22Rv1 (cell line): ENCODE results near the gene EFNA3.
A peak's percentile ranks its signal among the peaks of the same experiment; 100 is the strongest.

ENCODE experiments used
- H3K27ac ChIP-seq: fragments of 450-650 bp; 2 replicates; pipeline ENCODE4 v1.5.1; 2017
- CTCF ChIP-seq: fragments of 450-650 bp; IDR thresholded peaks from 2 replicates; pipeline ENCODE4 v1.5.1; 2017; ENCODE audit warnings: mild to moderate bottlenecking
- ZFX ChIP-seq: fragments of 450-650 bp; IDR thresholded peaks from 2 replicates; pipeline ENCODE4 v1.6.1; 2017; ENCODE audit warnings: antibody characterized with exemption, borderline replicate concordance

The EFNA3 gene

GRCh38 chr1:155070158-155070621, 8.4 kb upstream of the EFNA3 start:
- peak overlapping the region; percentile 53 for H3K27ac ChIP-seq
- TF ChIP-seq ZFX (no peak), CTCF (no peak)

DNA sequence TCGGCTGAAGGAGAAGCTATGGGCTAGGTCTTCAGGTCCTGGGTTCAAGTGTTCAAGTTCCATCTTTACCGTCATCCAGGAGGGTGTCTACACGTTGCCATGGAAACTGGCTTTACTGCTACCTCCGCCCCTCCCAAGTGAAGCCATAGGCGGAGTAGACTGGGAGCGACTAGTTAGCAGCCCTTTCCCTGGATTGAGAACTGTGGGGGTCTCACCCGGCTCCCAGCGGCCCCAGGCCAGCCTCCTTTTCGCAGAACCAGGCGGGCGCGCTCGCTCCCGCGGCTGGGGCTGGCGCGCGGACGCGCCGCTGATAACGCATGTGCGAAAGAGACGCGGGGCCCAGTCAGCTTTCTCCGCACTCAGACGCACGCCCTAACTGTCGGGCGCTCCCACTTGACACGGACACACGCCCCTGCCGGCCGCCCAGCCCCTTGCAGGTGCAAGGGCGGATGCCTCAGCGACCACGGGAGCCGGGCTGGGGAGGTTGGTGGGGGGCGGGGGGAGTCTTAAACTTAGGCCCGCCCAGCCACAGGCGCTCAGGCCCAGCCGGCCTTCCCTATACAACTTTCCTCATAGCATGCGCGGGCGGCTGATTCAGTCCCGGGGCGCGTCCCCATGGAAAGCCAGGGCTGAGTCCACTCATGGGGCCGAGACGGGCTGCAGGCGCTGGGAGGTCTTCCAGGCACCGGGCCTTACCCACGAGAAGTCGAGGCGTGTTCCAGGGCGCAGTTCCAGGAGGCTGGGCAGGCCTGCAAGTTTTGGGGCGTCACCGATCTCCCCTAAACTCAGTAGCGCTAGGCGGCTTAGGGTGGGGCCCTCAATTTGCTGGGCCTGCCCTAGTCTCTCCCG, 7.7 kb upstream of the EFNA3 start:
- peak overlapping the region; percentile 53 for H3K27ac ChIP-seq
- TF ChIP-seq ZFX (no peak), CTCF (peak; percentile 77)

DNA sequence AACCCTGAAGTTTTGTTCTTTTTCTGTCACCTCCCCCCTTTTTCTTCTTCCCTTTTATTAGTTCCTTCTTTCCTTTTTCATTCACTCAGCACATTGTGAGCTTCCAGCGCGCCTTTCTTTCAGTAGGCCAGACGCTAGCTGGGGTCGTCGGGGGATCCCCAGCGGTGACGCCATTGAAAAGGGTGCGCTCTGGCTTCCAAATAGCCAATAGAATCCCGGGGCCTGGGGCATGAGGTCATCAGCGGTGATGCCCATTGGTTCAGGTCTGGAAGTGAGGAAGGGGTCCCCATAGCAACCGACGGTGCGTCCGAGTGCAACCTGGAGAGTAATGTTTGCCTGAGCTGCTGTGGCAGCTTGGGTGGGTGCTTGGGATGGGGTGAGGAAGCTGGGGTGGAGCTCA, 6.9 kb upstream of the EFNA3 start:
- peak overlapping the region; percentile 53; the same call in 1 of the 2 replicates for H3K27ac ChIP-seq
- TF ChIP-seq CTCF (no peak), ZFX (no peak)

- H3K27ac ChIP-seq = no peak overlapping the region
- TF ChIP-seq CTCF (no peak), ZFX (no peak)
Measured at GRCh38 chr1:155072531-155073289, 5.9 kb upstream of the EFNA3 start.

DNA sequence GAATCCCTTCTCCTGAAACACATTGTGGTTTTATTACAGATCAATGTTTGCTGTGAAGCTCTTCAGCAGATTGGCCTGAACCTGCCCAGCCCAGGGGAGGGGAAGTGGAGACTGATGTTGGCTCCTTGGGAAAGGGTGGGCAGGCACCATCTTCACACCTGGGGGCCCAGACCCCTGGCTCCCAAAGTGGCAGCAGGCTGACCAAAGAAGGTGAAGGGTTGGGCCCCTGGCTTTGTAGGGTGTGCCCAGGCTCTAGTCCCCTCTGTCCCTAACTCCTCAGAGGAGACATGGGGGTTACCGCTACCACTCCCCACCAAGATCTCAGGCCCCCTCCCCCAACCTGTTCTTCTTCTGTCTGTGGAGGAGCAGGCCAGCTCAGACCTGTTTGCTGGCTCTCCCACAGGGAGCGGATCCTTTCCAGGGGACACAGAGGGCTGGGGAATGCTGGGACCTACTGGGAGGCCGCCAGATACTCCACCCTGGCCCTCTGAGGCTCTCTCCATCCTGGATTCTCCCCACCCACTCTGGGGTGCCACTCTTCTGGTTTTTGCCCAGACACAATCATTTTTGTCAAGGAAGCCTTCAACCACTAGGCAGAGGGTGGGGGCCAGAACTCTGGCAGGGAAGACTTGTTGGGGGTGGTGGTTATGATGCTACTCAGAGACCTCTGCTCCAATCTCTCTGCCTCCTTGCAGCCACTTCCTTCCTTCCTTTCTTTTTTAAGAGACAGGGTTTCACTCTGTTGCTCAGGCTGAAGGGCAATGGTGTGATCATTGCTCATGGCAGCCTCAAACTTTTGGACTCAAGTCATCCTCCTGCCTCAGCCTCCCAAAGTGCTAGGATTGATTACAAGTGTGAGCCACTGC, 5.0 kb upstream of the EFNA3 start:
- H3K27ac ChIP-seq = no peak overlapping the region
- TF ChIP-seq CTCF (no peak), ZFX (no peak)

DNA sequence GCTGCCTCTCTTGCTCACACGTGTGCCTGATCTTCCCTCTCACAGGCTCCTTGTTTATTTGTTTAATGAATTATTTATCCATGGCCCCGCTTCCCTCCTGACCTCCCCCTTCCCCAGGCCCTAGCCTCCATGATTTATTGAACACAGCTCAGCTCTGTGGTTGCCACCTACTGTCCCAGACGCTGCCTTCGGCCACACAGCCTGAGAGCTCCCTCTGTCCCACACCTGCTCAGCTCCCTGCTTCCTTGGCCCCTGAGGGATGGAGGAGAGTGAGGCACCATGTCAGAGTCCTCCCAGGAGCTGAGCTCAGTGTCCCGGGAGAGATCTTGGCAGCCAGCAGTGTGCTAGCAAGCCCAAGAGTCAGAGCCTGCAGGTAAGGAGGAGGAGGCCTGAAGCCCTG, 3.1 kb upstream of the EFNA3 start:
- TF ChIP-seq CTCF = no peak
- no peak for TF ChIP-seq ZFX
- peak overlapping the region; percentile 7; the same call in 1 of the 2 replicates for H3K27ac ChIP-seq
